GM12878 (cell line): Measurements from ENCODE around the gene MRPS9. TPM values are rescaled to one million over a fixed set of nuclear protein-coding genes. Genes with fewer than 3 reads are reported as not detected.

ENCODE experiments used
- ATAC-seq: fragments of 200-7000 bp; cut with Tn5 transposase; 3 replicates; pipeline ENCODE4 v1.9.1; 2020; ENCODE audit warnings: mild to moderate bottlenecking, moderate library complexity
- BruUV-seq: library from RNA; stranded (reverse); fragments of 400-500 nt; replicated peaks from 2 replicates; lab custom pipeline; 2021; lab: Mats Ljungman, UMichigan
- CTCF ChIA-PET: fragments of 300-600 bp; sonication (Branson Sonifier 250); formaldehyde crosslinking; extraction: SDS; loops from one replicate; lab custom pipeline; 2021; ENCODE audit warnings: inconsistent platforms; lab: Yijun Ruan, JAX
- POLR2A ChIA-PET: fragments of 350-600 bp; formaldehyde crosslinking; extraction: SDS; loops from one replicate; lab custom pipeline; 2021; ENCODE audit warnings: inconsistent platforms; lab: Charles Lee
- RAD21 ChIA-PET: fragments of 300-600 bp; sonication (Branson Sonifier 250); formaldehyde crosslinking; loops from one replicate; lab custom pipeline; 2023; ENCODE audit warnings: antibody characterized with exemption; ENCODE audit not compliant: unreplicated experiment; lab: Charles Lee
- SMC1A ChIA-PET: fragments of 300-600 bp; sonication (Branson Sonifier 250); formaldehyde crosslinking; loops from one replicate; lab custom pipeline; 2023; ENCODE audit not compliant: unreplicated experiment, uncharacterized antibody; lab: Charles Lee
- DNase-seq: peaks from one replicate; pipeline ENCODE4 v3.0.0-alpha.2; 2011; ENCODE audit warnings: low read depth, low spot score
- FAIRE-seq: peaks from 3 replicates; lab custom pipeline; 2011; peaks lifted over from hg19 to GRCh38; lab: Jason Lieb, UNC
- H2AFZ ChIP-seq: 2 replicates; pipeline ENCODE4 v1.6.0; 2011; ENCODE audit warnings: low read depth, low read length, control low read depth; ENCODE audit not compliant: control insufficient read depth
- H3K27ac ChIP-seq: 2 replicates; pipeline ENCODE4 v1.5.1; 2011; ENCODE audit warnings: control low read depth; ENCODE audit not compliant: control insufficient read depth, insufficient read depth
- H3K27me3 ChIP-seq, 2 experiments: replicated peaks in 1 of 2; 2 replicates each; pipeline versions ENCODE4 v1.6.0 to v1.6.1; 2011; ENCODE audit warnings: low read length in 1 of 2; ENCODE audit not compliant: control insufficient read depth in 2 of 2, insufficient read depth in 2 of 2
- H3K36me3 ChIP-seq, 2 experiments: 2 replicates each; pipeline ENCODE4 v1.5.1; 2011; ENCODE audit warnings: low read length in 1 of 2; ENCODE audit not compliant: control insufficient read depth in 2 of 2, insufficient read depth in 2 of 2
- H3K4me1 ChIP-seq: 2 replicates; pipeline ENCODE4 v1.6.1; 2011; ENCODE audit warnings: mild to moderate bottlenecking, low read length, moderate library complexity, mixed read lengths; ENCODE audit not compliant: control insufficient read depth, insufficient read depth
- H3K4me2 ChIP-seq: 2 replicates; pipeline ENCODE4 v1.6.0; 2011; ENCODE audit warnings: control low read depth; ENCODE audit not compliant: control insufficient read depth, insufficient read depth
- H3K4me3 ChIP-seq: fragments of 200-600 bp; sonication (generic); 2 replicates; pipeline ENCODE4 v1.5.1; 2016
- H3K79me2 ChIP-seq: 2 replicates; pipeline ENCODE4 v1.6.0; 2011; ENCODE audit warnings: low read length; ENCODE audit not compliant: control insufficient read depth, insufficient read depth
- H3K9ac ChIP-seq: 2 replicates; pipeline ENCODE4 v1.8.0; 2011; ENCODE audit warnings: low read length, control low read depth, mixed read lengths; ENCODE audit not compliant: control insufficient read depth, insufficient read depth
- H3K9me3 ChIP-seq: replicated peaks from 3 replicates; pipeline ENCODE4 v1.5.1; 2011; ENCODE audit warnings: mild to moderate bottlenecking, low read length; ENCODE audit not compliant: control insufficient read depth, insufficient read depth
- H4K20me1 ChIP-seq: 2 replicates; pipeline ENCODE4 v1.6.0; 2011; ENCODE audit not compliant: control insufficient read depth, insufficient read depth
- BMI1 ChIP-seq: fragments of 450-650 bp; IDR thresholded peaks from 2 replicates; pipeline ENCODE4 v1.6.1; 2016; ENCODE audit warnings: mild to moderate bottlenecking, moderate library complexity, borderline replicate concordance
- CHD2 ChIP-seq: IDR thresholded peaks from 2 replicates; pipeline ENCODE4 v1.6.1; 2011; ENCODE audit warnings: low read depth, low read length, improper control_type of control experiment, borderline replicate concordance
- EED ChIP-seq: sonication (generic); IDR thresholded peaks from 2 replicates; pipeline ENCODE4 v1.6.1; 2016; ENCODE audit warnings: antibody characterized with exemption, low read depth
- KDM1A ChIP-seq: fragments of 200-600 bp; sonication (generic); IDR thresholded peaks from 2 replicates; pipeline ENCODE4 v1.6.1; 2016; ENCODE audit warnings: borderline replicate concordance
- RUNX3 ChIP-seq: IDR thresholded peaks from 2 replicates; pipeline ENCODE4 v1.6.1; 2012; ENCODE audit warnings: low read length, inconsistent platforms
- STAT1 ChIP-seq: fragments of 450-650 bp; conservative IDR thresholded peaks from 2 replicates; pipeline ENCODE4 v1.6.1; 2014; ENCODE audit warnings: antibody characterized with exemption, mild to moderate bottlenecking
- ZNF217 ChIP-seq: fragments of 450-650 bp; IDR thresholded peaks from 2 replicates; pipeline ENCODE4 v1.6.1; 2017; ENCODE audit warnings: antibody characterized with exemption, mild to moderate bottlenecking
- ZNF384 ChIP-seq: IDR thresholded peaks from 2 replicates; pipeline ENCODE4 v1.6.1; 2012; ENCODE audit warnings: low read depth, mild to moderate bottlenecking, low read length, improper control_type of control experiment, borderline replicate concordance
- WGBS: methylation state at CpG from one replicate; pipeline ENCODE4 v1.1.6; 2016; ENCODE audit warnings: low lambda C conversion rate; ENCODE audit not compliant: insufficient replicate concordance, insufficient coverage; ENCODE audit errors: missing lambda C conversion rate; 5-methylcytosine and 5-hydroxymethylcytosine counted together
- in situ Hi-C: fragments of 300-500 bp; cut with MboI; formaldehyde crosslinking; loops from 9 replicates; pipeline ENCODE4 v1.14.3; 2018; ENCODE audit warnings: mixed read lengths
- intact Hi-C: fragments of 100-400 bp; cut with micrococcal nuclease; formaldehyde crosslinking; loops from one replicate; pipeline ENCODE4 v1.14.2; 2022; ENCODE audit not compliant: unreplicated experiment
- polyA plus RNA-seq, 11 experiments: library from polyadenylated mRNA; depleted of rRNA in 4 of 11; unstranded in 6 of 11; stranded (reverse) in 5 of 11; fragments of >200 nt; fragmentation: Nextera tagmentation in 4 of 11; fragmentation: Illumina TruSeq in 1 of 11; extraction: Ambion mirVana in 4 of 11; extraction: Trizol in 1 of 11; gene quantifications; 1 replicate in 1 of 11; 2 replicates in 10 of 11; pipeline versions ENCODE4 v1.2.1 to v1.2.3, GENCODE V29; 2011 to 2016; ENCODE audit warnings: inconsistent platforms in 2 of 11, missing spikeins in 2 of 11, low read depth in 1 of 11
- total RNA-seq, 4 experiments: library from RNA; depleted of rRNA in 3 of 4; stranded (reverse); fragments of >200 nt in 3 of 4; fragmentation: Illumina TruSeq in 1 of 4; extraction: Trizol in 1 of 4; gene quantifications; 2 replicates each; pipeline versions ENCODE4 v1.2.1 to v1.2.3, GENCODE V29; 2013 to 2021

MRPS9 gene
- total and polyA plus RNA-seq, 10 of the 15 experiments (the other 5 are each of a cell fraction or from before 2014, with no cell fraction given) = 39.1 to 111 (median 63.4) TPM

DNA sequence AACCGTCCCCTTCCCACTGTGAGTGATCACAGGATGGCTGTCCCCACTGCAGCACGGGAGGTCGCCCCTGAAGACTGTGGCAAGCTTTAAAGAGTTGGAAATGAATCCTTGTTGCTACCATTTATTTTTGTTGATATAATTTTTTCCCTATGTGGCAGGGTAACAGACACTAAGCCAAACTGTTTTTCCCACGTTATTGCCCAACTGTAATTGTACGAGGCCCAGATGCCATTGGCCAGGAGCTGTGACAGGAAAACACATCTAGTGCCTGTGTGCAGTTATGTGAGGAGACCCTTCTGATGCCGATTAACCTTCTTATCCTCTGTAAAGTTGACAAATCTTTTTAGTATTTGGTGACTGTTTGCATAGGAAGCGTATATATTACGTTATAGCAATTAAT is 44.2 kb downstream of the MRPS9 start:
- in situ Hi-C loops = no loop called here
- CTCF ChIA-PET = interaction anchor here (1.1 kb wide), 1 partner anchor 11 kb away, joined by 3 read pairs; no protein-coding TSS in a partner anchor
- 0 out of 4 replicates have a peak, but pooled peaks cover 0 to 4% of the 10 kb centered on the region in 2 experiments for H3K36me3 ChIP-seq
- TF ChIP-seq BMI1 (no peak), ZNF384 (no peak), STAT1 (no peak), KDM1A (no peak)
- no peaks in the 10 kb centered on the region for H3K4me1 ChIP-seq
- no peaks in the 10 kb centered on the region for H3K79me2 ChIP-seq
- RAD21 ChIA-PET = no interaction called here
- intact Hi-C loops = no loop called here
- SMC1A ChIA-PET = no interaction called here
- H3K4me3 ChIP-seq = no peak overlapping the region
- H3K9ac ChIP-seq = no peak overlapping the region
- POLR2A ChIA-PET = no interaction called here
- ATAC-seq = no peak
- H3K27ac ChIP-seq = no peak overlapping the region
- BruUV-seq = no TSS peak
- DNase-seq = no peak
- no peaks in the 10 kb centered on the region for H4K20me1 ChIP-seq
- H3K4me2 ChIP-seq = no peak overlapping the region
- WGBS = 99% methylated on average over 8 of the region's 8 CpGs
- no peak for FAIRE-seq
- H2AFZ ChIP-seq = no peak overlapping the region
- H3K27me3 ChIP-seq = no peaks in the 10 kb centered on the region
- H3K9me3 ChIP-seq = no peaks in the 10 kb centered on the region

DNA sequence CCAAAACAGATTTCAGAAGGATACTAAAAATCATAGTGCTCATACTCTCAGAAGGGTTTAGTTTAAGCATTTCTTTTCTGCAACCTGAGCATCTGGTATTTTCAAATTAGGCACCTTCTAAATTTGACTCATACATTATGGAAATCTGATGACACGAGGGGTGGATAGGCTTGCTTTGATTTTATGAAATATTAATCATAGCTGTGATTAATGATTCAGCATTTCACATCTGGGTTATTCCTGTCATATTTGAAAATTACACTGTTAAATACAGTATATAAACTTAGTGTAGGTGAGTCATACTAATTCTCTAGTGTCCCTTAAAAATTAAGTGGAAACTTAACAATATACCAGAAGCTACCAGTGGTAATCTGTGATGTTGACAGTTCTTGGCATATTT is 47.7 kb downstream of the MRPS9 start:
- Histone ChIP-seq H2AFZ (no peak overlapping the region), H3K79me2 (no peaks in the 10 kb centered on the region), H4K20me1 (no peaks in the 10 kb centered on the region), H3K9me3 (no peaks in the 10 kb centered on the region), H3K27ac (no peak overlapping the region), H3K4me1 (no peaks in the 10 kb centered on the region), H3K27me3 (no peaks in the 10 kb centered on the region), H3K36me3 (peaks cover 0 to 8% of the 10 kb centered on the region in 2 experiments; a peak in 1 of 4 replicates), H3K4me2 (no peak overlapping the region), H3K4me3 (no peak overlapping the region), H3K9ac (no peak overlapping the region)
- in situ Hi-C loops = no loop called here
- TF ChIP-seq RUNX3 (no peak), ZNF217 (no peak), CHD2 (no peak), EED (no peak)
- intact Hi-C loops = no loop called here
- BruUV-seq = no TSS peak
- RAD21 ChIA-PET = no interaction called here
- FAIRE-seq (no peak), DNase-seq (no peak), ATAC-seq (no peak)
- SMC1A ChIA-PET = no interaction called here
- CTCF ChIA-PET = no interaction called here
- 0% methylated on average over 1 of the region's 1 CpG for WGBS
- POLR2A ChIA-PET = no interaction called here
